A673 (cell line): Measurements from ENCODE around the gene ARHGAP6.

Source experiments
- EZH2 ChIP-seq: fragments of 200-600 bp; sonication (generic); IDR thresholded peaks from 2 replicates; pipeline ENCODE4 v1.6.1; 2017; ENCODE audit warnings: borderline replicate concordance, low read depth, mild to moderate bottlenecking, mixed read lengths, antibody characterized with exemption, low read length; ENCODE audit not compliant: poor library complexity, severe bottlenecking
- TF ChIP-seq, protein P1 (sequence below): fragments of 300-800, 200-600 bp; sonication (generic); conservative IDR thresholded peaks from 2 replicates; pipeline ENCODE4 v1.5.1; 2017; ENCODE audit warnings: low read depth, mild to moderate bottlenecking, antibody characterized with exemption, low read length, moderate library complexity, mixed read lengths

DNA sequence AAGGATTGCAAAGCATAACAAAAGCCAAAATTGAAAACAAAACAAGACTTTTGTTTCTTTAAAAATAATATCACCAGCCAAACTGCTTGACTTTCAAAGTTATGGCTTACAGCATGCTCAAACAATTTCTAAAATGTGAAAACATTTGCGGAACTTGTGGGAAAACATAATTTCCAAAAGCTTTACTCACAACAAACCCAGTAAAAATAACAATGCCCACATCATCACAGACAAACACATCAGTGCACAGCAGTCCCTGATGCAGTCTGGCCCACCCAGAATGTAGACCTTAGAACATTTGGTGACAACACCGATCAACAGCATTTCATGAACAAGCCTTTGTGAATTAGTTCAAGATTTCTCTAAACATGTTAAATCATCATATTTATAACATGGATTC is 98.9 kb downstream of the ARHGAP6 start:
- TF ChIP-seq, protein P1, sequence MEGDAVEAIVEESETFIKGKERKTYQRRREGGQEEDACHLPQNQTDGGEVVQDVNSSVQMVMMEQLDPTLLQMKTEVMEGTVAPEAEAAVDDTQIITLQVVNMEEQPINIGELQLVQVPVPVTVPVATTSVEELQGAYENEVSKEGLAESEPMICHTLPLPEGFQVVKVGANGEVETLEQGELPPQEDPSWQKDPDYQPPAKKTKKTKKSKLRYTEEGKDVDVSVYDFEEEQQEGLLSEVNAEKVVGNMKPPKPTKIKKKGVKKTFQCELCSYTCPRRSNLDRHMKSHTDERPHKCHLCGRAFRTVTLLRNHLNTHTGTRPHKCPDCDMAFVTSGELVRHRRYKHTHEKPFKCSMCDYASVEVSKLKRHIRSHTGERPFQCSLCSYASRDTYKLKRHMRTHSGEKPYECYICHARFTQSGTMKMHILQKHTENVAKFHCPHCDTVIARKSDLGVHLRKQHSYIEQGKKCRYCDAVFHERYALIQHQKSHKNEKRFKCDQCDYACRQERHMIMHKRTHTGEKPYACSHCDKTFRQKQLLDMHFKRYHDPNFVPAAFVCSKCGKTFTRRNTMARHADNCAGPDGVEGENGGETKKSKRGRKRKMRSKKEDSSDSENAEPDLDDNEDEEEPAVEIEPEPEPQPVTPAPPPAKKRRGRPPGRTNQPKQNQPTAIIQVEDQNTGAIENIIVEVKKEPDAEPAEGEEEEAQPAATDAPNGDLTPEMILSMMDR, result no peak
- TF ChIP-seq EZH2, result no peak
